Esophagus squamous epithelium (tissue), 5 donors: ENCODE data around the gene MTHFD2L. TPM values are rescaled to one million over a fixed set of nuclear protein-coding genes. Genes with fewer than 3 reads are reported as not detected.

Experiments
- DNase-seq: peaks from one replicate; lab custom pipeline; 2025; lab: John Stamatoyannopoulos, UW
- H3K27ac ChIP-seq, 4 donors: fragments of 200-600 bp; sonication (generic); one replicate each; pipeline ENCODE4 v1.5.1; 2016 to 2019; ENCODE audit warnings: mild to moderate bottlenecking in 1 of 4
- H3K27me3 ChIP-seq, 4 donors: fragments of 200-600 bp; sonication (generic); 1 replicate in 3 of 4; 2 replicates in 1 of 4; pipeline versions ENCODE4 v1.5.1 to v1.6.0; 2017 to 2021; ENCODE audit warnings: antibody characterized with exemption in 1 of 4
- H3K36me3 ChIP-seq, 3 donors: fragments of 200-600 bp; sonication (generic); one replicate each; pipeline ENCODE4 v1.5.1; 2016 to 2019
- H3K4me1 ChIP-seq, 3 donors: fragments of 200-600 bp; sonication (generic); one replicate each; pipeline ENCODE4 v1.5.1; 2017 to 2019
- H3K4me3 ChIP-seq, 4 donors: fragments of 200-600 bp; sonication (generic); 1 replicate in 3 of 4; 2 replicates in 1 of 4; pipeline ENCODE4 v1.5.1; 2016 to 2019; ENCODE audit warnings: mild to moderate bottlenecking in 2 of 4, moderate library complexity in 1 of 4
- H3K9me3 ChIP-seq, 3 donors: fragments of 200-600 bp; sonication (generic); one replicate each; pipeline ENCODE4 v1.5.1; 2016 to 2019
- CTCF ChIP-seq, 6 experiments: fragments of 450-650 bp in 4 of 6; fragments of 200-600 bp in 2 of 6; sonication (generic) in 2 of 6; IDR thresholded peaks; one replicate each; pipeline ENCODE4 v1.5.1; 2016 to 2019; ENCODE audit warnings: antibody characterized with exemption in 6 of 6, mild to moderate bottlenecking in 4 of 6, moderate library complexity in 4 of 6
- POLR2A ChIP-seq, 4 donors: fragments of 450-650 bp; IDR thresholded peaks; one replicate each; pipeline ENCODE4 v1.6.1; 2017; ENCODE audit warnings: antibody characterized with exemption in 4 of 4, mild to moderate bottlenecking in 4 of 4, moderate library complexity in 3 of 4
- WGBS, 2 donors: methylation state at CpG; one replicate each; pipeline ENCODE4 v1.1.5; 2018; 5-methylcytosine and 5-hydroxymethylcytosine counted together
- intact Hi-C: fragments of 100-400 bp; cut with DNase I; formaldehyde crosslinking; loops from one replicate; pipeline ENCODE4 v1.15.0; 2022
- total RNA-seq, 4 donors: library from RNA; depleted of rRNA; stranded (reverse); fragments of >200 nt; gene quantifications; one replicate each; pipeline ENCODE4 v1.1.0, GENCODE V29; 2016
- donor health status: DM: yes; HTN: yes; CAD: no.

The MTHFD2L gene
- total RNA-seq, 4 donors from 2014 or later = 9.9 to 22.9 (median 19.1) TPM

- no peak overlapping the region for H3K4me3 ChIP-seq
- peaks cover 0 to 11% (median 0%) of the 10 kb centered on the region in 3 donors for H3K4me1 ChIP-seq
- no peaks in the 10 kb centered on the region for H3K27me3 ChIP-seq
- H3K27ac ChIP-seq = no peak overlapping the region
- 43 to 59% methylated on average over 3 of the region's 3 CpGs for WGBS, 2 donors
- no peak for TF ChIP-seq POLR2A (IDR thresholded peaks at IDR 0.05)
- TF ChIP-seq CTCF (IDR thresholded peaks at IDR 0.05) = no peak
- H3K36me3 ChIP-seq = no peaks in the 10 kb centered on the region
- H3K9me3 ChIP-seq = no peaks in the 10 kb centered on the region
- DNase-seq = no peak
- intact Hi-C loops = no loop called here
Measured at GRCh38 chr4:74178798-74179197, 20.9 kb downstream of the MTHFD2L start.

- H3K27me3 ChIP-seq = no peaks in the 10 kb centered on the region
- peaks cover 0 to 11% (median 0%) of the 10 kb centered on the region in 3 donors for H3K4me1 ChIP-seq
- no peaks in the 10 kb centered on the region for H3K9me3 ChIP-seq
- intact Hi-C loops = no loop called here
- H3K4me3 ChIP-seq = no peak overlapping the region
- WGBS, 2 donors = 80% methylated on average over 3 of the region's 3 CpGs
- DNase-seq = no peak
- H3K27ac ChIP-seq = no peak overlapping the region
- TF ChIP-seq POLR2A (IDR thresholded peaks at IDR 0.05) = no peak
- no peak for TF ChIP-seq CTCF (IDR thresholded peaks at IDR 0.05)
- no peaks in the 10 kb centered on the region for H3K36me3 ChIP-seq
Measured at GRCh38 chr4:74181219-74181618, 23.3 kb downstream of the MTHFD2L start.

GRCh38 chr4:74188912-74189311 lies 31.0 kb downstream of the MTHFD2L start:
- Histone ChIP-seq H3K27ac (no peak overlapping the region), H3K36me3 (no peaks in the 10 kb centered on the region), H3K27me3 (no peaks in the 10 kb centered on the region), H3K4me1 (no peaks in the 10 kb centered on the region), H3K9me3 (no peaks in the 10 kb centered on the region), H3K4me3 (no peak overlapping the region)
- 67 to 69% methylated on average over 2 of the region's 2 CpGs for WGBS, 2 donors
- intact Hi-C loops = no loop called here
- TF ChIP-seq POLR2A (IDR thresholded peaks at IDR 0.05) (no peak), CTCF (IDR thresholded peaks at IDR 0.05) (no peak)
- no peak for DNase-seq

GRCh38 chr4:74189331-74190043 lies 31.6 kb downstream of the MTHFD2L start:
- no peak for DNase-seq
- Histone ChIP-seq H3K4me3 (no peak overlapping the region), H3K4me1 (no peaks in the 10 kb centered on the region), H3K36me3 (no peaks in the 10 kb centered on the region), H3K27ac (no peak overlapping the region), H3K9me3 (no peaks in the 10 kb centered on the region), H3K27me3 (no peaks in the 10 kb centered on the region)
- 68 to 74% methylated on average over 2 of the region's 2 CpGs for WGBS, 2 donors
- intact Hi-C loops = no loop called here
- TF ChIP-seq CTCF (IDR thresholded peaks at IDR 0.05) = peak in 5 of 6 experiments; percentile 30 to 64 (median 57)
- no peak for TF ChIP-seq POLR2A (IDR thresholded peaks at IDR 0.05)

GRCh38 chr4:74190332-74190731 lies 32.4 kb downstream of the MTHFD2L start:
- no peak for DNase-seq
- 78 to 94% methylated on average over 4 of the region's 4 CpGs for WGBS, 2 donors
- no peak for TF ChIP-seq CTCF (IDR thresholded peaks at IDR 0.05)
- TF ChIP-seq POLR2A (IDR thresholded peaks at IDR 0.05) = no peak
- no peaks in the 10 kb centered on the region for H3K4me1 ChIP-seq
- no peak overlapping the region for H3K27ac ChIP-seq
- no peaks in the 10 kb centered on the region for H3K9me3 ChIP-seq
- no peaks in the 10 kb centered on the region for H3K27me3 ChIP-seq
- H3K36me3 ChIP-seq = no peaks in the 10 kb centered on the region
- intact Hi-C loops = no loop called here
- H3K4me3 ChIP-seq = no peak overlapping the region
